ENCODE data around the gene SPX. TPM values are rescaled to one million over a fixed set of nuclear protein-coding genes. Genes with fewer than 3 reads are reported as not detected.

Gene SPX
- total RNA-seq, 2 donors from 2014 or later: 1.3 to 1.5 TPM

Other genes with a start within 250 kb of the SPX start
- gene SLCO1A2, start 191.4 kb upstream of the SPX start, total RNA-seq: not detected
- not detected for gene IAPP, start 153.4 kb upstream of the SPX start, total RNA-seq
- gene PYROXD1, start 88.6 kb upstream of the SPX start, total RNA-seq: 10 to 100 TPM; 29.8 to 41.2 TPM
- 10 to 100 TPM; 82.2 to 95.4 TPM for gene RECQL, start 24.7 kb upstream of the SPX start, total RNA-seq
- 10 to 100 TPM; 30.7 to 39.1 TPM for gene GOLT1B, start 24.5 kb upstream of the SPX start, total RNA-seq
- not detected for gene GYS2, start 78.6 kb downstream of the SPX start, total RNA-seq
- 1,000 to 10,000 TPM; 1,054 to 1,593 TPM for gene LDHB, start 131.5 kb downstream of the SPX start, total RNA-seq
- gene KCNJ8, start 248.4 kb downstream of the SPX start, total RNA-seq: not detected

Data from activated T-helper 17 cell treated with anti-CD3 and anti-CD28 coated beads, Interleukin-2, amount 50 U/mL, for 72 hours (primary cell).